Left ventricle myocardium inferior (tissue), 1 donor: ENCODE data around the gene ACBD7. TPM values are rescaled to one million over a fixed set of nuclear protein-coding genes. Genes with fewer than 3 reads are reported as not detected.

Experiments used
- DNase-seq: peaks from one replicate; pipeline ENCODE4 v3.0.0-alpha.2; 2020
- H3K27ac ChIP-seq: fragments of 200-600 bp; replicated peaks from 2 replicates; pipeline ENCODE4 v1.8.0; 2021
- H3K27me3 ChIP-seq: fragments of 200-600 bp; 2 replicates; pipeline ENCODE4 v1.8.0; 2021; ENCODE audit warnings: low read depth
- H3K36me3 ChIP-seq: fragments of 200-600 bp; 2 replicates; pipeline ENCODE4 v1.8.0; 2021
- H3K4me1 ChIP-seq: fragments of 200-600 bp; 2 replicates; pipeline ENCODE4 v1.8.0; 2021
- H3K4me3 ChIP-seq: fragments of 200-600 bp; 2 replicates; pipeline ENCODE4 v1.8.0; 2021; ENCODE audit warnings: mild to moderate bottlenecking, moderate library complexity
- H3K9me3 ChIP-seq: fragments of 200-600 bp; replicated peaks from 2 replicates; pipeline ENCODE4 v1.8.0; 2021
- CTCF ChIP-seq: fragments of 200-600 bp; IDR thresholded peaks from 2 replicates; pipeline ENCODE4 v1.8.0; 2021; ENCODE audit warnings: antibody characterized with exemption, mild to moderate bottlenecking, borderline replicate concordance
- intact Hi-C: fragments of 100-400 bp; cut with micrococcal nuclease; formaldehyde crosslinking; loops from one replicate; pipeline ENCODE4 v1.11.0; 2022
- total RNA-seq: library from RNA; stranded (reverse); fragmentation: NEBNext Ultra II Directional; extraction: Animal tissue kit (Norgen Biotek cat#: 25700); gene quantifications from one replicate; pipeline ENCODE4 v1.2.1, GENCODE V29; 2021
- donor health status: DM: no; HTN: yes; CAD: no; lungs with severe emphysema.

Gene ACBD7
- total RNA-seq, 1 donor from 2014 or later: not detected

- intact Hi-C loops: no loop called here
- Histone ChIP-seq H3K4me1 (no peaks in the 10 kb centered on the region), H3K4me3 (no peak overlapping the region), H3K27me3 (no peaks in the 10 kb centered on the region), H3K9me3 (peaks cover 11% of the 10 kb centered on the region), H3K36me3 (peaks cover 82% of the 10 kb centered on the region), H3K27ac (no peak overlapping the region)
- no peak for TF ChIP-seq CTCF
- DNase-seq: no peak
Measured at GRCh38 chr10:15118615-15119014, 30.0 kb upstream of the ACBD7 start.

- TF ChIP-seq CTCF: no peak
- intact Hi-C loops: no loop called here
- Histone ChIP-seq H3K4me3 (no peak overlapping the region), H3K27ac (no peak overlapping the region), H3K36me3 (peaks cover 86% of the 10 kb centered on the region), H3K4me1 (no peaks in the 10 kb centered on the region), H3K27me3 (no peaks in the 10 kb centered on the region), H3K9me3 (peaks cover 11% of the 10 kb centered on the region)
- DNase-seq: no peak
Measured at GRCh38 chr10:15116225-15116624, 27.6 kb upstream of the ACBD7 start.

- no peak overlapping the region for H3K27ac ChIP-seq
Measured at GRCh38 chr10:15113766-15114165, 25.2 kb upstream of the ACBD7 start.

GRCh38 chr10:15112657-15113056, 24.1 kb upstream of the ACBD7 start:
- Histone ChIP-seq H3K4me3 (no peak overlapping the region), H3K36me3 (peaks cover 88% of the 10 kb centered on the region), H3K9me3 (peaks cover 11% of the 10 kb centered on the region), H3K27me3 (no peaks in the 10 kb centered on the region), H3K4me1 (no peaks in the 10 kb centered on the region), H3K27ac (no peak overlapping the region)
- intact Hi-C loops: no loop called here
- DNase-seq: no peak
- no peak for TF ChIP-seq CTCF

More at GRCh38 chr10:15113766-15114165, 25.2 kb upstream of the ACBD7 start:
- TF ChIP-seq CTCF: no peak
- peaks cover 11% of the 10 kb centered on the region for H3K9me3 ChIP-seq
- no peak overlapping the region for H3K4me3 ChIP-seq
- no peaks in the 10 kb centered on the region for H3K27me3 ChIP-seq
- DNase-seq: no peak
- no peaks in the 10 kb centered on the region for H3K4me1 ChIP-seq
- H3K36me3 ChIP-seq: peaks cover 88% of the 10 kb centered on the region
- intact Hi-C loops: no loop called here

GRCh38 chr10:15106352-15107013, 17.9 kb upstream of the ACBD7 start:
- Histone ChIP-seq H3K9me3 (no peaks in the 10 kb centered on the region), H3K36me3 (peaks cover 85% of the 10 kb centered on the region), H3K4me1 (peaks cover 4% of the 10 kb centered on the region), H3K4me3 (no peak overlapping the region), H3K27ac (no peak overlapping the region), H3K27me3 (no peaks in the 10 kb centered on the region)
- DNase-seq: peak; percentile 49
- intact Hi-C loops: no loop called here
- TF ChIP-seq CTCF: peak; percentile 91
